Progenitor cell of endocrine pancreas (in vitro differentiated cells): ENCODE measurements around the gene ASTN1. TPM values are rescaled to one million over a fixed set of nuclear protein-coding genes. Genes with fewer than 3 reads are reported as not detected.

Source experiments
- DNase-seq: peaks from one replicate; pipeline ENCODE4 v3.0.0; 2021; ENCODE audit warnings: low spot score; ENCODE audit not compliant: unreplicated experiment
- H3K27ac Mint-ChIP-seq: 2 replicates; pipeline ENCODE4 v1.8.0; 2021; ENCODE audit warnings: mild to moderate bottlenecking, moderate library complexity, mixed read lengths
- H3K27me3 Mint-ChIP-seq: 2 replicates; pipeline ENCODE4 v1.8.0; 2021; ENCODE audit warnings: mixed read lengths
- H3K36me3 Mint-ChIP-seq: 2 replicates; pipeline ENCODE4 v1.8.0; 2022; ENCODE audit warnings: mixed read lengths; ENCODE audit not compliant: insufficient read depth
- H3K4me1 Mint-ChIP-seq: 2 replicates; pipeline ENCODE4 v1.8.0; 2021; ENCODE audit warnings: low read depth, mixed read lengths
- H3K4me3 Mint-ChIP-seq: 2 replicates; pipeline ENCODE4 v1.8.0; 2021; ENCODE audit warnings: low read depth, mild to moderate bottlenecking, moderate library complexity, mixed read lengths
- H3K9me3 Mint-ChIP-seq: 2 replicates; pipeline ENCODE4 v1.8.0; 2021; ENCODE audit warnings: low read depth, mixed read lengths
- total RNA-seq: library from RNA; stranded (reverse); gene quantifications from 2 replicates; pipeline ENCODE4 v1.2.1, GENCODE V29; 2021
- TF ChIP-seq, protein P1 (sequence below): fragments of 200-600 bp; sonication (generic); IDR thresholded peaks from one replicate; pipeline ENCODE4 v1.5.0; 2021; ENCODE audit warnings: antibody characterized with exemption, mild to moderate bottlenecking; ENCODE audit not compliant: unreplicated experiment

The ASTN1 gene
- total RNA-seq, 1 donor from 2014 or later: 0.72 TPM

DNA sequence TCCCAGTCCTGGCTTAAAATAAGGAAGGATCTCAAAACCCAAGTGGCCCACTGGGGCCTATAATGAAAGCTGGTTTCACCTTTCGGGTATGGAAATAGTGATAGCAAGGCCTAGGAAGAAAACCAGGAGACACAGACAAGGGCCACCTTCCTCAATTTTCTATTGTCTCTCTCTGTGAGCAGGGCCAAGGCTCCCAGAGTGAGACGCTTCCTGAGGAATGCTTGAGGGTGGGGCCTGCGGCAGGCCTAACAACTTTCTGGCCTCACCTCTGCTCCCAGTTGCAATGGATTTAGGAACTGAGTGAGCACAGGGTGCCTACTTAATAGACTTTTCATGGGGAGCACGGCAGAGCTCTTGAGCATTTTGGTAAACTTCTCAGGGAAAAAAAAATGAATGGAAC, 300.9 kb downstream of the ASTN1 start:
- no peak for DNase-seq
- Mint-ChIP-seq H3K9me3 (no peaks in the 10 kb centered on the region), H3K4me3 (no peak overlapping the region), H3K27me3 (peaks cover 4% of the 10 kb centered on the region), H3K27ac (no peak overlapping the region), H3K36me3 (no peaks in the 10 kb centered on the region), H3K4me1 (no peaks in the 10 kb centered on the region)
- TF ChIP-seq, protein P1, sequence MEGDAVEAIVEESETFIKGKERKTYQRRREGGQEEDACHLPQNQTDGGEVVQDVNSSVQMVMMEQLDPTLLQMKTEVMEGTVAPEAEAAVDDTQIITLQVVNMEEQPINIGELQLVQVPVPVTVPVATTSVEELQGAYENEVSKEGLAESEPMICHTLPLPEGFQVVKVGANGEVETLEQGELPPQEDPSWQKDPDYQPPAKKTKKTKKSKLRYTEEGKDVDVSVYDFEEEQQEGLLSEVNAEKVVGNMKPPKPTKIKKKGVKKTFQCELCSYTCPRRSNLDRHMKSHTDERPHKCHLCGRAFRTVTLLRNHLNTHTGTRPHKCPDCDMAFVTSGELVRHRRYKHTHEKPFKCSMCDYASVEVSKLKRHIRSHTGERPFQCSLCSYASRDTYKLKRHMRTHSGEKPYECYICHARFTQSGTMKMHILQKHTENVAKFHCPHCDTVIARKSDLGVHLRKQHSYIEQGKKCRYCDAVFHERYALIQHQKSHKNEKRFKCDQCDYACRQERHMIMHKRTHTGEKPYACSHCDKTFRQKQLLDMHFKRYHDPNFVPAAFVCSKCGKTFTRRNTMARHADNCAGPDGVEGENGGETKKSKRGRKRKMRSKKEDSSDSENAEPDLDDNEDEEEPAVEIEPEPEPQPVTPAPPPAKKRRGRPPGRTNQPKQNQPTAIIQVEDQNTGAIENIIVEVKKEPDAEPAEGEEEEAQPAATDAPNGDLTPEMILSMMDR: no peak

GRCh38 chr1:176858433-176858916, 306.0 kb downstream of the ASTN1 start:
- TF ChIP-seq, protein P1: no peak
- no peaks in the 10 kb centered on the region for H3K9me3 Mint-ChIP-seq
- no peak for DNase-seq
- no peak overlapping the region for H3K27ac Mint-ChIP-seq
- H3K4me1 Mint-ChIP-seq: peaks cover 10% of the 10 kb centered on the region
- no peak overlapping the region for H3K4me3 Mint-ChIP-seq
- H3K27me3 Mint-ChIP-seq: no peaks in the 10 kb centered on the region
- H3K36me3 Mint-ChIP-seq: no peaks in the 10 kb centered on the region

DNA sequence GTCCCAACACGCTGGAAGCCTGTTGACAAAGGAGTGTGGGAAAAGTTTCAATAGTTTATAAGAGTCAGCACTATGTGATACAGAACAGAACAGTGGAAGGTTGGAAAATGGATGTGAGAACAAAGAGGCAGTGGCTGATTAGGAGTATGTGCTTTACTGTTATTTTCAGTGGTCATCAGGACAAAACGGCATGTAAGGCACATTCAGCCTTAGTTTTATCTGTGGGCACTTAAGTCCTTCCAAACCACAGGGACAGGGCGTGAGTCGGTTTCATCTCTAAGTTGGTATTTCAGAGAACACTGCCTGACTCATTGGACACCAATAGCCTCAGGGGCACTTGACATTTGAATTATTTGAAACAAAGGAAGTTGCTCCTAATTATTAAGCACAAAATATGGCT, 306.9 kb downstream of the ASTN1 start:
- no peaks in the 10 kb centered on the region for H3K9me3 Mint-ChIP-seq
- no peak overlapping the region for H3K27ac Mint-ChIP-seq
- no peaks in the 10 kb centered on the region for H3K36me3 Mint-ChIP-seq
- peaks cover 12% of the 10 kb centered on the region for H3K4me1 Mint-ChIP-seq
- TF ChIP-seq, protein P1: no peak
- no peak for DNase-seq
- H3K4me3 Mint-ChIP-seq: no peak overlapping the region
- no peaks in the 10 kb centered on the region for H3K27me3 Mint-ChIP-seq

GRCh38 chr1:176854758-176855745, 309.5 kb downstream of the ASTN1 start:
- H3K4me1 Mint-ChIP-seq: peaks cover 12% of the 10 kb centered on the region
- no peaks in the 10 kb centered on the region for H3K27me3 Mint-ChIP-seq
- no peak overlapping the region for H3K27ac Mint-ChIP-seq
- DNase-seq: no peak
- no peak overlapping the region for H3K4me3 Mint-ChIP-seq
- TF ChIP-seq, protein P1: no peak
- H3K9me3 Mint-ChIP-seq: no peaks in the 10 kb centered on the region
- no peaks in the 10 kb centered on the region for H3K36me3 Mint-ChIP-seq

- DNase-seq: no peak
- Mint-ChIP-seq H3K9me3 (no peaks in the 10 kb centered on the region), H3K36me3 (no peaks in the 10 kb centered on the region), H3K4me3 (no peak overlapping the region), H3K4me1 (peaks cover 12% of the 10 kb centered on the region), H3K27me3 (no peaks in the 10 kb centered on the region), H3K27ac (no peak overlapping the region)
- TF ChIP-seq, protein P1: no peak
Observed at GRCh38 chr1:176854121-176854520, 310.4 kb downstream of the ASTN1 start.
